GM18861 (cell line): ENCODE results near the gene ADGRL3.
"Not testable (repeated sequence)": the region's sequence is repeated elsewhere in the genome, so short reads cannot be mapped to it uniquely, and the experiment has no call there.

Experiments used
- ATAC-seq: cut with Tn5 transposase; IDR thresholded peaks from one replicate; pipeline ENCODE4 v1.9.1; 2021; ENCODE audit not compliant: unreplicated experiment

The ADGRL3 gene

DNA sequence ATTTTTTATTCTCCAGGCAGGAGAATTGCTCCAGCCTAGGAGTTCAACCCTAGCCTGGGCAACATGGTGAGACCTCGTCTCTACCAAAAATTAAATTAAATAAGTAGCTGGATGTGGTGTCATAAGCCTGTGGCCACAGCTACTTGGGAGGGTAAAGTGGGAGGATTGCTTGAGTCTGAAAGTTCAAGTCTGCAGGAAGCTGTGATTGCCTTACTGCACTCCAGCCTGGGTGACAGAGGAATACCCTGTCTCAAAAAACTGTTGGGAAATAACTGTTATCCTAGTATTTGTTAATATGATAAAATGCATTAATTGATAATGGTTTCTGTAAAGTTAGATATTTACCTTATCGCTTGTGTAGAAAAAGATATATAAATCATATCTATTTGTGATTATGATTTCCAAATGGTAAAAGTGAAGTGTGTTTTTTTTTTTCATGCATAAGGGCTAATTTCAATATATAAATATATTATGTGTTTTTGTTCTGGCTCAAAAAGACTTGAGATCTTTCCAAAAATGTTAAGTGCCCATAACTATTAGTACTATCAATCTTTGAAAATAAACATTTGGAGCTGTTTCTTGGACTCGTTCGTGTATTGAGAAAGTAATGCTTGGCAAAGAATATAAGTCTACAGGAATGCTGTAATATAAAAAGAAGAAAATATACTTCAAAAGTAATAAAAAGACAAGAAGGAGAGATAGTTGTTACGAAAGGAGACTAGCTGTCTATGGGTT lies 396.6 kb downstream of the ADGRL3 start:
- no peak for ATAC-seq

DNA sequence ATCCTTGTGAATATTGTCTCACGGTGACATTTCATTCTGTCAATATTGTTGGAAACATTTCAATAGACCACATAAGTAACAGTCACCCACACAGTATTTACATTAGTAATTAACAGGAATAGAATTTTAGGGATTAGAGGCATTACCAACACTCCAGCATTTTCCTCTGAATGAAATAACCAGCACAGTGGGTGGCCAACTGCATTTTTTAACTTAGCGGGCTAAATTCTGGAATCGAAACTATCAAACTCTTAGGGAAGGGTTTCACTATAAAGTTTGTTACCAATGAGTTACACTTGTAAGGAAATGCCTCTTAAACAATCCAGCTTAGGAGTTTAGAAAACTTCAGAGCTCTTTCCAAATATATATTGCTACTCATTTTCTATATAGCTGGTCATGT lies 403.0 kb downstream of the ADGRL3 start:
- ATAC-seq = no peak

DNA sequence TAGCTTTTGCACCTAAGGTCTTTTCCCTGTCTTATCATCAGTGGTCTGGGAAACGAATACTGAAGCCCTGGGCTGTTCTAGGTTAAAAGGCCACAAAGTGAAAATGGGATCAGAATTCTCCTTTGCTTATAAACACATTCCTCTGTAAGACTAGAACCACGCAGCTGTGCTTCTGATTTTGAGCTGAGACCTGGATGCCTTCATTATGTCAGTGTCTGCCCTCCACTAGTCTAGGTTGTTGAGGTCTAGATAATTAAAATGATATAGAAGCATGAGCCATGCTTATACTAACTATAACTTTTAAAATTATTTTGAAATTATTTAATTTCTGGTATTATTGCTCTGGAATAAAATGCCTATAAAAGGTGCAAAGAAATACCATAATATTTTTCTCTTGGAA lies 403.9 kb downstream of the ADGRL3 start:
- ATAC-seq = no peak

DNA sequence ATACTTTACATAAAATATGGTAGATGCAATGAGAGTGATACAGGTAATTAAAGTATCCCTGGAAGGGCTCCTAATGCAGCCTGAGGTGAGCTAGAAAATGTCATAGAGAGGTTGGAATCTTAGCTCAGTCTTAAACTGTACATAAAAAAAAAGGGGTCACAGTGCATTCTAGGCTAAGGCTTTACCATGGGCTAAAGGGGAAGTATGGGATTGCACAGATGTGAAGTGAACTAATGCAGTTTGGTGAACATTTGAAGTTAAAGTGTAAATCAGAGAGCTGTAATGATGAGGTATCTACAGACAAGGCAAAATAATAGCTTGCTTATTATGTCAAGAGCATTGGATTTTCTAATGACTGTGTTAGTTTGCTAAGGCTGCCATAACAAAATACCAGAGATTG lies 405.9 kb downstream of the ADGRL3 start:
- no peak for ATAC-seq

DNA sequence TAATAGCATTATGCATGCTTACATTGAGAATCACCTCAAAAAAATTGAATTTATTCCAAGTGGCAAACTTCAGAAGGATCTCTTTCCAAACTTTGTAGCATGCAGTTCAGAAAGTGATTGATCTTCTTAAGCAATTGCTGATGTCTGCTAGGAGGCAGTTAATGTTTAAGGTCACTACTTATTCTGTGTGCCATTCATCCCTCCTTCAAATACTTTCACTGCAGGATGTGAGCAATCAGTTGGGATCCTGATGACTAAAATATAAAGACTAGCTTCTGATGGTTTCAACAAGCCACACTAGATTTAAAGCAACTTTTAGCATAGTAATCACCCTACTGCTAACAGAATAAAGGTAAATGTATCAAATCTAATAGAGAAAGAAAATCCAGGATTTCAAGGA lies 414.1 kb downstream of the ADGRL3 start:
- no peak for ATAC-seq

GRCh38 chr4:61619528-61619927 lies 419.4 kb downstream of the ADGRL3 start:
- ATAC-seq = no peak

GRCh38 chr4:61628282-61628681 lies 428.2 kb downstream of the ADGRL3 start:
- no peak for ATAC-seq

DNA sequence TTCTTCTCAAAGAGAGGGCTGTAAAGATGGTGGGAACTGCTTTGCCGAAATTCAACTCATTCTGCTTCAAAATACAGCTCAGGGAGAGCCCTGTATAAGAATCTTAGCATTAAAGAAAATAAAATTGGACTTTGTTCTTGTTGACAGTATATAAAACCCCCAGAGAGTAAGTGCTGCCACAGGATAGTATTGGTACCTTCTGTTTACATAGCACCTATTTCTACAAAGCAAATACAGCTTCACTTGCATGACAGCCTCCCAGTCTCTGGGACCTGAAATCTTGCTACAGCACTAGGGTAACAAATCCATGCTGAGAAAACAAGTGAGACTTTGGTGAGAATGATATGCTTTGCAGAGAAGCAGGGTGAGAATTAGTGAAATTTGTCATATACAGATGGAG lies 428.6 kb downstream of the ADGRL3 start:
- no peak for ATAC-seq

DNA sequence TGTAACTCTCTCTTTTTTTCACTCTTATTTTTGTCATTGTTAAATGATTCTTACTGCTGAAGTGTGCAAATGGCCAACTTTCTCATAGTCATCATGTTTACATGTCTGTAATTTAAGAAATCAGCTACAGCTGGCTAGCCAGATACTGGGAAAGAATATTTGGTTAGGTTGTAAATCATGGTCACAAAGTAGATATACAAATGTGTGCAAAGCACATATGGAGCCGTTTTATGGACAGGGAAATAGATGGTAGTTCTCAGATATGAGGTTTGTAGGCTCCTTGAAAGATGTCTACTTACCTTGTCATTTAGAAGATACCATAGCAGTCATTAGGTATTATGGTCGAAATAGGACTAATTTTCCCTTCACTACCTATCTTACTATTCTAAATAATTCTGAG lies 430.4 kb downstream of the ADGRL3 start:
- ATAC-seq = no peak

- no peak for ATAC-seq
Measured at GRCh38 chr4:61638591-61638990, 438.5 kb downstream of the ADGRL3 start.

DNA sequence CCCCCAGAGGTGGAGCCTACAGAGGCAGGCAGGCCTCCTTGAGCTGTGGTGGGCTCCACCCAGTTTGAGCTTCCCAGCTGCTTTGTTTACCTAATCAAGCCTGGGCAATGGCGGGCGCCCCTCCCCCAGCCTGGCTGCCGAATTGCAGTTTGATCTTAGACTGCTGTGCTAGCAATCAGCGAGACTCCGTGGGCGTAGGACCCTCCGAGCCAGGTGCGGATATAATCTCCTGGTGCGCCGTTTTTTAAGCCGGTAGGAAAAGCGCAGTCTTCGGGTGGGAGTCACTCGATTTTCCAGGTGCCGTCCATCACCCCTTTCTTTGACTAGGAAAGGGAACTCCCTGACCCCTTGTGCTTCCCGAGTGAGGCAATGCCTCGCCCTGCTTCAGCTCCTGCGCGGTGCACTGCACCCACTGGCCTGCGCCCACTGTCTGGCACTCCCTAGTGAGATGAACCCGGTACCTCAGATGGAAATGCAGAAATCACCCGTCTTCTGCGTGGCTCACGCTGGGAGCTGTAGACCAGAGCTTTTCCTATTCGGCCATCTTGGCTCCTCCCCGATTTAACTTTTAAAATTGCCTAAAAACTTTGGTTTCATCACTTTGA lies 446.7 kb downstream of the ADGRL3 start:
- not testable (repeated sequence) for ATAC-seq

- ATAC-seq = no peak
Measured at GRCh38 chr4:61648264-61648663, 448.1 kb downstream of the ADGRL3 start.

GRCh38 chr4:61657016-61657415 lies 456.9 kb downstream of the ADGRL3 start:
- no peak for ATAC-seq

DNA sequence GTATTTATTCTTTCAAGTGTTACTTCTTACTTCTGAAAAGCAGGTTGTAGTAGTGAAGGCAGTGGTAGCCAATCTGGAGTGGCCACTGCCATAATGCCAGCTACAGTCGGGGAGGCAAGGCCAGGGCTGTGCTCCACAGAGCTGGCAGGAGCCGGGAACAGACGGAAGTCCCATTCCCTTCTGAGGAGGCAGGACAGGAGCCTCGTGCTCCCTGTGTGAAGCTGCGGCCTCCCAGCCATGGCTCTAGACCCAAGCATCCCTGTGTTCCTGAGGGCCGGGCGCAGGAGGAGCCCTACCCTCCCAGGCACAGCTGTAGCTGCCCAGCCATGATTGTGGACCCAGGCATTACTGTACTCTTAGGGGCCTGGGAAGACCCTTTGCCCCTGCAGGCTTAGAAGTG lies 461.8 kb downstream of the ADGRL3 start:
- ATAC-seq = no peak

GRCh38 chr4:61662362-61662761 lies 462.2 kb downstream of the ADGRL3 start:
- ATAC-seq = no peak

DNA sequence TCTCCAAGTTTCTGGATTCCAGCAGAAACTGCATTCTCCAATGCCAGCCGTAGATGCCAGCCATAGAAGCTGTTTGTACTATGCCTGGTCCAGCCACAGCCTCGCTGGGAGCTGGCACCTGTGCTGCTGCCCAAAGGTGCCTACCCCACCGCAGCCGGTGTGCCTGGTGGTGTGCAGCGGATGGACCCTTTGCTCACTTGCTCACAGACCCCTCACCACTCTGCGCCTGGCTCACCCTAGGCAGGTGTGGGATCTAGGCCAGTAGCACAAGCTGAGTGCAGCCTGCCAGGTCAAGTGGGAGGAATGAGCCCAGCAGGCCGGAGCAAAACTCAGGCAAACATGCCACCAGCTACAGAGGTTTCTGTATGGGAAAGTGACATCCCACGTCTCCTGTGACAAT lies 463.2 kb downstream of the ADGRL3 start:
- no peak for ATAC-seq

GRCh38 chr4:61665649-61666048 lies 465.5 kb downstream of the ADGRL3 start:
- no peak for ATAC-seq

- no peak for ATAC-seq
Measured at GRCh38 chr4:61666244-61666643, 466.1 kb downstream of the ADGRL3 start.

- no peak for ATAC-seq
Measured at GRCh38 chr4:61671599-61671998, 471.5 kb downstream of the ADGRL3 start.

- no peak for ATAC-seq
Measured at GRCh38 chr4:61675464-61675863, 475.3 kb downstream of the ADGRL3 start.

DNA sequence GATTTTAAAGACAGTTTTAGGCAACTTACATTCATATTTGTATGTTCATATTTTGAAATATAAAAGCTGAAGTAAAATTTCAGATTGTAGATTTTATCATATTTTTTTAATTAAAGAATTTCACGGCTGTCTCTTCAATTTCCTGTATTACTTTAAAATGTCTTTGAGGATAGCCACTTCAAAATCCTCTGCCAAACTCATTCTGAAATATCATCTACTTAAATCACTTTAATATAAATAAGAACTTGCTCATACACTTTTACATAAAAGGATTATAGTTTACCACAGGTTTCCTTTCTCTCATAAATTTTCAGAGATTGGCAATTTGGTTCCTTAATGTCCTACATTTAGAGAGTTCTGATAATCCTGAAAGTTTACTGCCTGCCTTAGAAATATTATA lies 478.2 kb downstream of the ADGRL3 start:
- no peak for ATAC-seq

DNA sequence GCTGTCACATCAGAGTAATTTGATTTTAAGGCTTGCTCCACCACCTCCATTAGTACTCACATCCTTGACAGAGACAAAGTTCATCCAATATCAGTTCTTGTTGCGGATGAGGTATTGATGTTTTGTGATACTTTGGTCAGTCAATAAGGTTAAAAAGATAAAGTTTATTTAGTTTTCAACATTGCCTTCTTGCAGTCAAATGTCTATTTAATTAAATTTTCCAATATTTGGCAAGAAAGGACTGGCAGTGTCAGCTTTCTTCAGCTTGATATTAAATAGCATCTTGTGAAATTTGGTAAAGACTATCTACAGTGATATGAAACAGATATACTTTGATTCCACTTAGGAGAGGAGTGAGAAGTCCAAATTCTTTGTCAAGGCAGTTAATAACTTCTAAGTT lies 493.4 kb downstream of the ADGRL3 start:
- ATAC-seq = no peak

DNA sequence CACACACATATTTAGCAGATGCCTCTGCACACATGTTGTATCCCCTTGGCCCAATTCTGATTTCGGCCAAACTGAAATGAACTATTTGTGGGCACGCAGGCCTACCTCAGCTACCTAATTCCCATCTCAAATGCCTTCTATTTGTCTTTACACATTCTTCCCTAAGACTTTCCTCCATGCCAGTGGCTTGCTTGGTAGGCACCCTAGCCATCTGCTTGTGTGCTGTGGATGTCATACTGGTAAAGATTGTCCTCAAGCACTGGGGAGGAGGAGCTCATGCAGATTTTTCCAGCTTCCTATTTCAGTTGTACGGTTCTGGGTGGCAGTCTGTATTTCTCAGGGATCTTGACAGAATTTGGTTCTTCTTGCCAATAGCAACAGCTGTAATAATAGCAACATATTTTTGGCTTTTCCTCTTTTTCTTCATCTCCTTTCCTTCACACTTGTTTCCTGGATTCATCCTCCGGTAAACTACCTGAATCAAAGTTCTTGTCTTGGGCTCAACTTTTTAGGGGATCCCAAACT lies 514.3 kb downstream of the ADGRL3 start:
- ATAC-seq = no peak
